DND-41 (cell line): ENCODE data around the gene ST8SIA6.

ENCODE experiments used
- ATAC-seq: fragments of 200-7000 bp; cut with Tn5 transposase; 3 replicates; pipeline ENCODE4 v1.9.1; 2021; ENCODE audit warnings: low read depth; ENCODE audit not compliant: insufficient read depth
- DNase-seq: peaks from one replicate; pipeline ENCODE4 v3.0.0-alpha.2; 2020
- H2AFZ ChIP-seq: 2 replicates; pipeline ENCODE4 v1.6.0; 2012; ENCODE audit warnings: low read depth, low read length
- H3K27ac ChIP-seq: 2 replicates; pipeline ENCODE4 v1.5.1; 2012; ENCODE audit warnings: low read length, inconsistent platforms
- H3K27me3 ChIP-seq: fragments of 200-600 bp; sonication (generic); 2 replicates; pipeline ENCODE4 v1.6.0; 2012; ENCODE audit warnings: low read length, mild to moderate bottlenecking, inconsistent platforms; ENCODE audit not compliant: insufficient read depth, poor library complexity
- H3K36me3 ChIP-seq: 2 replicates; pipeline ENCODE4 v1.5.1; 2012; ENCODE audit warnings: low read length, inconsistent platforms; ENCODE audit not compliant: insufficient read depth
- H3K4me1 ChIP-seq: 2 replicates; pipeline ENCODE4 v1.5.1; 2012; ENCODE audit warnings: mild to moderate bottlenecking, low read length; ENCODE audit not compliant: insufficient read depth
- H3K4me2 ChIP-seq: 2 replicates; pipeline ENCODE4 v1.6.0; 2012; ENCODE audit warnings: mild to moderate bottlenecking, moderate library complexity, low read length, inconsistent platforms; ENCODE audit not compliant: insufficient read depth
- H3K4me3 ChIP-seq, 2 experiments: fragments of 200-600 bp in 1 of 2; shearing (Covaris generic) in 1 of 2; 2 replicates each; pipeline ENCODE4 v1.5.1; 2012 to 2016; ENCODE audit warnings: inconsistent platforms in 2 of 2, low read length in 2 of 2, mild to moderate bottlenecking in 2 of 2, low read depth in 1 of 2, moderate library complexity in 1 of 2
- H3K79me2 ChIP-seq: 2 replicates; pipeline ENCODE4 v1.6.0; 2012; ENCODE audit warnings: low read length, inconsistent platforms; ENCODE audit not compliant: insufficient read depth
- H3K9ac ChIP-seq: 2 replicates; pipeline ENCODE4 v1.6.0; 2012; ENCODE audit warnings: low read depth, mild to moderate bottlenecking, inconsistent platforms, low read length, moderate library complexity
- H3K9me3 ChIP-seq: 2 replicates; pipeline ENCODE4 v1.5.1; 2012; ENCODE audit warnings: low read length, moderate library complexity, mild to moderate bottlenecking, inconsistent platforms; ENCODE audit not compliant: insufficient read depth, severe bottlenecking
- H4K20me1 ChIP-seq: 2 replicates; pipeline ENCODE4 v1.6.0; 2012; ENCODE audit warnings: low read length; ENCODE audit not compliant: insufficient read depth
- EZH2 ChIP-seq: IDR thresholded peaks from 3 replicates; pipeline ENCODE4 v1.6.1; 2012; ENCODE audit warnings: borderline replicate concordance, low read depth, mild to moderate bottlenecking, moderate library complexity, low read length, inconsistent platforms; ENCODE audit not compliant: severe bottlenecking
- TF ChIP-seq, protein P1 (sequence below): IDR thresholded peaks from 2 replicates; pipeline ENCODE4 v1.5.1; 2012; ENCODE audit warnings: borderline replicate concordance, low read length, moderate library complexity, mild to moderate bottlenecking; ENCODE audit not compliant: poor library complexity, severe bottlenecking; ENCODE audit errors: extremely low read depth

ST8SIA6 gene

DNA sequence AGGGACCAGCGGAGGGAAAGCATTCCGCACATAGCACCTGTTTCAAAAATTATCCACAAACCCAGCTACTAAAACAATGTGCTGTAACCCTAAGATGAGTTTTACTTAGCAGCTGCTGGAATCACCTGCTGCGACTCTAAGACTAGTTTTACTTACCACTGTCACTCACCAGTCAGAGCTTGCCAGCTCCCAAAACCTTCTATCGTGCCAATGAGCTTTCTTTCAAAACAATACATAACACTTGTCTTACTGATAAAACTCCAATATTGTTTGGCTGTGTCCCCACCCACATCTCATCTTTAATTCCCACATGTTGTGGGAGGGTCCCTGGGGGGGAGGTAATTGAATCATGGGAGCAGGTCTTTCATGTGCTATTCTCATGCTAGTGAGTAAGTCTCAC is 18.4 kb downstream of the ST8SIA6 start:
- H3K27me3 ChIP-seq = peaks cover 19% of the 10 kb centered on the region
- TF ChIP-seq EZH2 = no peak
- TF ChIP-seq, protein P1, sequence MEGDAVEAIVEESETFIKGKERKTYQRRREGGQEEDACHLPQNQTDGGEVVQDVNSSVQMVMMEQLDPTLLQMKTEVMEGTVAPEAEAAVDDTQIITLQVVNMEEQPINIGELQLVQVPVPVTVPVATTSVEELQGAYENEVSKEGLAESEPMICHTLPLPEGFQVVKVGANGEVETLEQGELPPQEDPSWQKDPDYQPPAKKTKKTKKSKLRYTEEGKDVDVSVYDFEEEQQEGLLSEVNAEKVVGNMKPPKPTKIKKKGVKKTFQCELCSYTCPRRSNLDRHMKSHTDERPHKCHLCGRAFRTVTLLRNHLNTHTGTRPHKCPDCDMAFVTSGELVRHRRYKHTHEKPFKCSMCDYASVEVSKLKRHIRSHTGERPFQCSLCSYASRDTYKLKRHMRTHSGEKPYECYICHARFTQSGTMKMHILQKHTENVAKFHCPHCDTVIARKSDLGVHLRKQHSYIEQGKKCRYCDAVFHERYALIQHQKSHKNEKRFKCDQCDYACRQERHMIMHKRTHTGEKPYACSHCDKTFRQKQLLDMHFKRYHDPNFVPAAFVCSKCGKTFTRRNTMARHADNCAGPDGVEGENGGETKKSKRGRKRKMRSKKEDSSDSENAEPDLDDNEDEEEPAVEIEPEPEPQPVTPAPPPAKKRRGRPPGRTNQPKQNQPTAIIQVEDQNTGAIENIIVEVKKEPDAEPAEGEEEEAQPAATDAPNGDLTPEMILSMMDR = no peak
- H2AFZ ChIP-seq = no peak overlapping the region
- H3K4me1 ChIP-seq = no peaks in the 10 kb centered on the region
- no peaks in the 10 kb centered on the region for H3K9me3 ChIP-seq
- H3K4me3 ChIP-seq = no peak overlapping the region
- no peak overlapping the region for H3K27ac ChIP-seq
- no peaks in the 10 kb centered on the region for H3K79me2 ChIP-seq
- no peaks in the 10 kb centered on the region for H3K36me3 ChIP-seq
- H3K4me2 ChIP-seq = no peak overlapping the region
- no peak overlapping the region for H3K9ac ChIP-seq
- no peak for ATAC-seq
- no peak for DNase-seq
- H4K20me1 ChIP-seq = no peaks in the 10 kb centered on the region

DNA sequence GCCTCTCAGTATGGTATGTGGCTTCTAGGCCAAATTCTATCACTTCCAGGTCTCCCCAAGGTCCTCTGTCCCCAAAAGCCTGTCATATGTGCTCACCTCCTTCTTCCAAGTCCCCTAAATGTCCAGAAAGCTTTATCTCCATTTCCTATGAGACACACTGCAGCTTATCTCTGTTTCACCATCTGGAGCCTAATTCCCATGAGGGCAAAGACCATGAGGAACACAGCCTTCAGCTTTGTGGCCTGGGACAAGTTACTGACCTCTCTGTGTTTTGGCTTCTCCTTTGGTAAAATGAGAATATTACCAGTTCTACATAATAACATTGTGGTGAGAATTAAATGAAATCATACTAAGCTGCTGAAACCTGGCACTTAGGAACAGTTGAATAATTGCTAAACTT is 19.2 kb downstream of the ST8SIA6 start:
- Histone ChIP-seq H3K79me2 (no peaks in the 10 kb centered on the region), H3K4me2 (no peak overlapping the region), H3K9ac (no peak overlapping the region), H3K36me3 (no peaks in the 10 kb centered on the region), H2AFZ (no peak overlapping the region), H3K9me3 (no peaks in the 10 kb centered on the region), H3K4me1 (no peaks in the 10 kb centered on the region), H3K27ac (no peak overlapping the region), H4K20me1 (no peaks in the 10 kb centered on the region), H3K27me3 (peaks cover 19% of the 10 kb centered on the region), H3K4me3 (no peak overlapping the region)
- DNase-seq (no peak), ATAC-seq (no peak)
- TF ChIP-seq, protein P1 = no peak
- TF ChIP-seq EZH2 = no peak

DNA sequence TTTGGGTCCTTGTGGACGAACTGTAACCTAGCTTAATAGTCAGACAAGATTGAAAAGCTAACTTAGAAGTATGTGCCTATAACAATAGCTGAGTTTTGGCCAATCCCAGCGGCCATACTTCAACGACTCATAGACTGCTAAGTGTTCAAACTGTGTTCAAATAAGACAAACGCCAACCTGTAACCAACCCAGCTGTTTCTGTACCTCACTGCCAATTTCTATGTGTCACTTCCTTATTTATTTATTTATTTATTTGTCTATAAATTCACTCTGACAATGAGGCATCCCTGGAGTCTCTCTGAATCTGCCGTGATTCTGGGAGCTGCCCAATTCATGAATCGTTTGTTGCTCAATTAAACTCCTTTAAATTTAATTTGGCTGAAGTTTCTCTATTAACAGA is 21.7 kb downstream of the ST8SIA6 start:
- H3K36me3 ChIP-seq = no peaks in the 10 kb centered on the region
- peaks cover 21% of the 10 kb centered on the region for H3K27me3 ChIP-seq
- peaks cover 17% of the 10 kb centered on the region for H3K4me1 ChIP-seq
- ATAC-seq = no peak
- no peak overlapping the region for H3K27ac ChIP-seq
- no peak for TF ChIP-seq EZH2
- no peak overlapping the region for H3K4me2 ChIP-seq
- no peaks in the 10 kb centered on the region for H3K79me2 ChIP-seq
- H3K9ac ChIP-seq = no peak overlapping the region
- H4K20me1 ChIP-seq = no peaks in the 10 kb centered on the region
- H3K9me3 ChIP-seq = no peaks in the 10 kb centered on the region
- no peak overlapping the region for H2AFZ ChIP-seq
- DNase-seq = no peak
- H3K4me3 ChIP-seq = no peak overlapping the region

DNA sequence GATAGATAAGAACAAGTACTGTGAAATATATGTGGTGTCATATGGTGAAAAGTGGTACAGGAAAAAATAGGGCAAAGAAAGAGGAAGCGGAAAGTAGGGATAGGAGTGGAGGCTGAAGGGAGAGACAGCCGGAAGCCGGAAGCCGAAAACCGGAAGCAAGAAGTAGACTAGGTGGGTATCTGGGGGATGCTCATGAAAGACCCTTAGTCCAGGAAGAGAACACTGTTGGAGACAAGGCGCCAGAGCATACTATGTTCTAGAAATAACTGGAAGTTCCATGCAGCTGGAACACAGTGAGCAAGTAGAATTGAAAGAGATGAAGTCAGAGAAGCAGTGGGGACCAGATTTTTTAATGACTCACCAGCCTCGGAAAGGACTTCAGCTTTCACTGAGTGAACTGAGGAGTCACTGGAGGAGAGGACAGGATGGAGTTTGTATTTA is 22.5 kb downstream of the ST8SIA6 start:
- no peak overlapping the region for H3K4me2 ChIP-seq
- H2AFZ ChIP-seq = no peak overlapping the region
- H4K20me1 ChIP-seq = no peaks in the 10 kb centered on the region

More for the DNA sequence above, 22.5 kb downstream of the ST8SIA6 start:
- Histone ChIP-seq H3K27me3 (peaks cover 21% of the 10 kb centered on the region), H3K36me3 (no peaks in the 10 kb centered on the region), H3K9me3 (no peaks in the 10 kb centered on the region), H3K79me2 (no peaks in the 10 kb centered on the region), H3K27ac (no peak overlapping the region), H3K4me1 (peaks cover 17% of the 10 kb centered on the region), H3K4me3 (no peak overlapping the region), H3K9ac (no peak overlapping the region)
- DNase-seq (no peak), ATAC-seq (no peak)
- TF ChIP-seq, protein P1 = no peak
- no peak for TF ChIP-seq EZH2
